NCI-H2107 treated with DMSO at 0.1 percent for 48 hours (cell line): ENCODE measurements around the gene AMOTL2.
A peak's percentile ranks its signal among the peaks of the same experiment; 100 is the strongest.

Experiments
- DNase-seq: peaks from one replicate; lab custom pipeline; 2025; ENCODE audit not compliant: unreplicated experiment; lab: John Stamatoyannopoulos, UW

Gene AMOTL2

GRCh38 chr3:134374105-134374790, at the start of gene AMOTL2:
Gene AMOTL2 (minus strand): TSS chr3:134374447. CDS start chr3:134371433, 3,014 bp downstream.
- peak; percentile 54 for DNase-seq

GRCh38 chr3:134423153-134423552, 48.9 kb upstream of the AMOTL2 start:
- DNase-seq = peak; percentile 83

- DNase-seq = no peak
Observed at GRCh38 chr3:134419960-134420321, 45.7 kb upstream of the AMOTL2 start.

- peak; percentile 35 for DNase-seq
Observed at GRCh38 chr3:134419214-134419959, 45.1 kb upstream of the AMOTL2 start.

GRCh38 chr3:134409041-134409440, 34.8 kb upstream of the AMOTL2 start:
- DNase-seq = no peak

GRCh38 chr3:134407239-134407625, 33.0 kb upstream of the AMOTL2 start:
- no peak for DNase-seq

- peak; percentile 82 for DNase-seq
Observed at GRCh38 chr3:134406331-134407238, 32.3 kb upstream of the AMOTL2 start.

- DNase-seq = no peak
Observed at GRCh38 chr3:134404366-134404885, 30.2 kb upstream of the AMOTL2 start.

- no peak for DNase-seq
Observed at GRCh38 chr3:134397755-134398154, 23.5 kb upstream of the AMOTL2 start.

- no peak for DNase-seq
Observed at GRCh38 chr3:134395103-134395502, 20.9 kb upstream of the AMOTL2 start.

GRCh38 chr3:134394380-134394779, 20.1 kb upstream of the AMOTL2 start:
- no peak for DNase-seq

- no peak for DNase-seq
Observed at GRCh38 chr3:134393074-134393473, 18.8 kb upstream of the AMOTL2 start.

GRCh38 chr3:134392336-134392983, 18.2 kb upstream of the AMOTL2 start:
- DNase-seq = no peak

- DNase-seq = no peak
Observed at GRCh38 chr3:134389865-134390264, 15.6 kb upstream of the AMOTL2 start.

- DNase-seq = no peak
Observed at GRCh38 chr3:134388788-134389485, 14.7 kb upstream of the AMOTL2 start.

GRCh38 chr3:134388292-134388691, 14.0 kb upstream of the AMOTL2 start:
- DNase-seq = no peak

- DNase-seq = no peak
Observed at GRCh38 chr3:134387293-134387692, 13.0 kb upstream of the AMOTL2 start.

- DNase-seq = no peak
Observed at GRCh38 chr3:134384963-134385362, 10.7 kb upstream of the AMOTL2 start.

- DNase-seq = no peak
Observed at GRCh38 chr3:134381831-134382442, 7.7 kb upstream of the AMOTL2 start.

GRCh38 chr3:134381076-134381475, 6.8 kb upstream of the AMOTL2 start:
- no peak for DNase-seq
